Peyer's patch (tissue), 4 donors: ENCODE results near the gene PSG5.
"Not testable (repeated sequence)": the region's sequence is repeated elsewhere in the genome, so short reads cannot be mapped to it uniquely, and the experiment has no call there.

ENCODE experiments used
- POLR2A ChIP-seq, 2 donors: fragments of 450-650 bp; IDR thresholded peaks; one replicate each; pipeline ENCODE4 v1.5.1; 2017; ENCODE audit warnings: antibody characterized with exemption in 2 of 2, mild to moderate bottlenecking in 2 of 2, moderate library complexity in 2 of 2
- TF ChIP-seq, protein P1 (sequence below), 6 experiments: fragments of 450-650 bp in 4 of 6; fragments of 200-600 bp in 2 of 6; sonication (generic) in 1 of 6; IDR thresholded peaks; one replicate each; pipeline ENCODE4 v1.5.1; 2017 to 2019; ENCODE audit warnings: antibody characterized with exemption in 6 of 6, mild to moderate bottlenecking in 3 of 6, moderate library complexity in 1 of 6

- not testable (repeated sequence) for TF ChIP-seq POLR2A (IDR thresholded peaks at IDR 0.05)
- TF ChIP-seq, protein P1, sequence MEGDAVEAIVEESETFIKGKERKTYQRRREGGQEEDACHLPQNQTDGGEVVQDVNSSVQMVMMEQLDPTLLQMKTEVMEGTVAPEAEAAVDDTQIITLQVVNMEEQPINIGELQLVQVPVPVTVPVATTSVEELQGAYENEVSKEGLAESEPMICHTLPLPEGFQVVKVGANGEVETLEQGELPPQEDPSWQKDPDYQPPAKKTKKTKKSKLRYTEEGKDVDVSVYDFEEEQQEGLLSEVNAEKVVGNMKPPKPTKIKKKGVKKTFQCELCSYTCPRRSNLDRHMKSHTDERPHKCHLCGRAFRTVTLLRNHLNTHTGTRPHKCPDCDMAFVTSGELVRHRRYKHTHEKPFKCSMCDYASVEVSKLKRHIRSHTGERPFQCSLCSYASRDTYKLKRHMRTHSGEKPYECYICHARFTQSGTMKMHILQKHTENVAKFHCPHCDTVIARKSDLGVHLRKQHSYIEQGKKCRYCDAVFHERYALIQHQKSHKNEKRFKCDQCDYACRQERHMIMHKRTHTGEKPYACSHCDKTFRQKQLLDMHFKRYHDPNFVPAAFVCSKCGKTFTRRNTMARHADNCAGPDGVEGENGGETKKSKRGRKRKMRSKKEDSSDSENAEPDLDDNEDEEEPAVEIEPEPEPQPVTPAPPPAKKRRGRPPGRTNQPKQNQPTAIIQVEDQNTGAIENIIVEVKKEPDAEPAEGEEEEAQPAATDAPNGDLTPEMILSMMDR (IDR thresholded peaks at IDR 0.05): not testable (repeated sequence)
These were observed 1.8 kb upstream of the PSG5 start for GRCh38 chr19:43188092-43188491.
